SK-N-MC (cell line): ENCODE data around the gene LHCGR.

Experiments
- EZH2 ChIP-seq: fragments of 200-600 bp; sonication (generic); IDR thresholded peaks from one replicate; pipeline ENCODE4 v1.6.1; 2017; ENCODE audit warnings: antibody characterized with exemption
- FOXP2 ChIP-seq: optimal IDR thresholded peaks from 2 replicates; pipeline ENCODE3; 2011; ENCODE audit warnings: mild to moderate bottlenecking, moderate library complexity; ENCODE audit not compliant: insufficient read depth; ENCODE audit errors: extremely low read length, control extremely low read depth

- TF ChIP-seq EZH2 (no peak), FOXP2 (no peak)
Measured at GRCh38 chr2:48709096-48710034, 46.2 kb downstream of the LHCGR start.
